Hair follicular keratinocyte (primary cell): ENCODE measurements around the gene CPN1. TPM values are rescaled to one million over a fixed set of nuclear protein-coding genes. Genes with fewer than 3 reads are reported as not detected.

Experiments used
- total RNA-seq: library from RNA; depleted of rRNA; stranded (reverse); fragments of >200 nt; gene quantifications from 2 replicates; pipeline ENCODE4 v1.2.3, GENCODE V29; 2015

CPN1 gene
- total RNA-seq: not detected in 2 replicates

GRCh38 chr10:100081075-100082001 lies at the start of gene CPN1:
Gene CPN1 (minus strand): TSS chr10:100081869. CDS start chr10:100081625, 244 bp downstream.

GRCh38 chr10:100009793-100010676 lies 71.6 kb downstream of the CPN1 start, which contains the start of gene DNMBP:
Gene DNMBP (minus strand): TSS chr10:100009947. CDS start chr10:99972124, 37,823 bp downstream.

Other genes starting within 250 kb of the CPN1 start
- gene DNMBP, start 71.9 kb downstream of the CPN1 start, total RNA-seq: 5.3 and 6.9 TPM in 2 replicates
- gene ERLIN1, start 104.2 kb upstream of the CPN1 start, total RNA-seq: 31.4 and 32.8 TPM in 2 replicates
- 15.2 and 18.3 TPM in 2 replicates for gene CHUK, start 147.7 kb upstream of the CPN1 start, total RNA-seq
- 23.1 and 29.8 TPM in 2 replicates for gene CWF19L1, start 185.8 kb upstream of the CPN1 start, total RNA-seq
- gene BLOC1S2, start 204.8 kb upstream of the CPN1 start, total RNA-seq: 68.0 and 81.5 TPM in 2 replicates
- gene PKD2L1, start 248.4 kb upstream of the CPN1 start, total RNA-seq: not detected in 2 replicates